DOHH2 (cell line): ENCODE data around the gene RNF150.
"Not testable (repeated sequence)": the region's sequence is repeated elsewhere in the genome, so short reads cannot be mapped to it uniquely, and the experiment has no call there.

Experiments
- H3F3A ChIP-seq: fragments of 200-600 bp; sonication (generic), shearing (Covaris generic); 2 replicates; pipeline ENCODE4 v1.6.0; 2016; ENCODE audit warnings: antibody characterized with exemption, mild to moderate bottlenecking; ENCODE audit not compliant: control insufficient read depth, insufficient read depth
- H3K27ac ChIP-seq: fragments of 200-600 bp; sonication (generic); 2 replicates; pipeline ENCODE4 v1.5.1; 2014; ENCODE audit warnings: low read depth, mild to moderate bottlenecking, low read length, moderate library complexity
- H3K27me3 ChIP-seq: fragments of 200-600 bp; sonication (generic); 2 replicates; pipeline ENCODE4 v1.6.1; 2014; ENCODE audit warnings: mild to moderate bottlenecking, low read length, mixed read lengths; ENCODE audit not compliant: control insufficient read depth
- H3K36me3 ChIP-seq: fragments of 200-600 bp; sonication (generic); 2 replicates; pipeline ENCODE4 v1.6.1; 2014; ENCODE audit warnings: mild to moderate bottlenecking, low read length, moderate library complexity, mixed read lengths; ENCODE audit not compliant: control insufficient read depth
- H3K4me1 ChIP-seq: fragments of 200-600 bp; sonication (generic); 2 replicates; pipeline ENCODE4 v1.6.1; 2014; ENCODE audit warnings: mild to moderate bottlenecking, low read length, mixed read lengths; ENCODE audit not compliant: control insufficient read depth
- H3K4me2 ChIP-seq: fragments of 200-600 bp; sonication (generic); 2 replicates; pipeline ENCODE4 v1.6.0; 2014; ENCODE audit warnings: mild to moderate bottlenecking, low read length, moderate library complexity
- H3K4me3 ChIP-seq: fragments of 200-600 bp; sonication (generic); 2 replicates; pipeline ENCODE4 v1.5.1; 2014; ENCODE audit warnings: mild to moderate bottlenecking, low read length, mixed read lengths
- H3K79me2 ChIP-seq: fragments of 200-600 bp; sonication (generic); 2 replicates; pipeline ENCODE4 v1.6.1; 2014; ENCODE audit warnings: mild to moderate bottlenecking, low read length, mixed read lengths; ENCODE audit not compliant: control insufficient read depth
- H3K9me2 ChIP-seq: fragments of 200-600 bp; sonication (generic); replicated peaks from 2 replicates; pipeline ENCODE4 v1.6.1; 2014; ENCODE audit warnings: mild to moderate bottlenecking, low read length, mixed read lengths; ENCODE audit not compliant: control insufficient read depth
- H3K9me3 ChIP-seq: fragments of 200-600 bp; sonication (generic); 2 replicates; pipeline ENCODE4 v1.6.1; 2014; ENCODE audit warnings: antibody characterized with exemption, low read length, mixed read lengths; ENCODE audit not compliant: control insufficient read depth, insufficient read depth
- H4K20me1 ChIP-seq: fragments of 200-600 bp; sonication (generic); 2 replicates; pipeline ENCODE4 v1.6.0; 2014; ENCODE audit warnings: low read depth, mild to moderate bottlenecking, antibody characterized with exemption, low read length, moderate library complexity; ENCODE audit not compliant: control insufficient read depth, insufficient read depth
- EZH2phosphoT487 ChIP-seq: fragments of 200-600 bp; sonication (generic); IDR thresholded peaks from 2 replicates; pipeline ENCODE4 v1.6.1; 2017; ENCODE audit warnings: borderline replicate concordance, mild to moderate bottlenecking, antibody characterized with exemption, low read length, moderate library complexity, mixed read lengths
- TF ChIP-seq, protein P1 (sequence below): fragments of 200-600 bp; sonication (generic); IDR thresholded peaks from one replicate; pipeline ENCODE4 v1.5.1; 2014; ENCODE audit warnings: antibody characterized with exemption, mild to moderate bottlenecking, low read depth, low read length; ENCODE audit not compliant: poor library complexity, severe bottlenecking

RNF150 gene

DNA sequence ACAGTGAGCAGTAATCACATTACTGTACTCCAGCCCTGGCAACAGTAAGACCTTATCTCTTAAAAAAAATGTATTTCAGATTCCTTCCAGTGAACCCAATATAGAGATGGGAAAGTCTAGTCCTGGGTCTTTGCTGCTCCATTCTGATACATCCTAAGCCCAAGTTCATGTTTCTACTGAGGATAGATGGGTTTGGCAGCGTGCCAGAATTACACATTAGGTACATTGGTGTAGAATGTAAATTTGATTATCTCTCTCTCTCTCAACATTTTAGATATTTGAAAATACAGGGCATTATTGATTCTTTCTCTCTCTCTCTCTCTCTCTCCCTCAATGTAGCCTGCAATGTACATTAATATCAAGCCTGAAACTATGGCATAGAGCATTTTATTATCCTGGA lies 43.9 kb upstream of the RNF150 start:
- Histone ChIP-seq H3K9me3 (no peaks in the 10 kb centered on the region), H3K4me1 (no peaks in the 10 kb centered on the region), H3K4me3 (no peak overlapping the region), H3K9me2 (no peaks in the 10 kb centered on the region), H3K27me3 (no peaks in the 10 kb centered on the region), H3K27ac (no peak overlapping the region), H3F3A (no peaks in the 10 kb centered on the region), H3K36me3 (no peaks in the 10 kb centered on the region), H4K20me1 (no peaks in the 10 kb centered on the region), H3K79me2 (no peaks in the 10 kb centered on the region), H3K4me2 (no peak overlapping the region)
- TF ChIP-seq EZH2phosphoT487 = no peak
- TF ChIP-seq, protein P1, sequence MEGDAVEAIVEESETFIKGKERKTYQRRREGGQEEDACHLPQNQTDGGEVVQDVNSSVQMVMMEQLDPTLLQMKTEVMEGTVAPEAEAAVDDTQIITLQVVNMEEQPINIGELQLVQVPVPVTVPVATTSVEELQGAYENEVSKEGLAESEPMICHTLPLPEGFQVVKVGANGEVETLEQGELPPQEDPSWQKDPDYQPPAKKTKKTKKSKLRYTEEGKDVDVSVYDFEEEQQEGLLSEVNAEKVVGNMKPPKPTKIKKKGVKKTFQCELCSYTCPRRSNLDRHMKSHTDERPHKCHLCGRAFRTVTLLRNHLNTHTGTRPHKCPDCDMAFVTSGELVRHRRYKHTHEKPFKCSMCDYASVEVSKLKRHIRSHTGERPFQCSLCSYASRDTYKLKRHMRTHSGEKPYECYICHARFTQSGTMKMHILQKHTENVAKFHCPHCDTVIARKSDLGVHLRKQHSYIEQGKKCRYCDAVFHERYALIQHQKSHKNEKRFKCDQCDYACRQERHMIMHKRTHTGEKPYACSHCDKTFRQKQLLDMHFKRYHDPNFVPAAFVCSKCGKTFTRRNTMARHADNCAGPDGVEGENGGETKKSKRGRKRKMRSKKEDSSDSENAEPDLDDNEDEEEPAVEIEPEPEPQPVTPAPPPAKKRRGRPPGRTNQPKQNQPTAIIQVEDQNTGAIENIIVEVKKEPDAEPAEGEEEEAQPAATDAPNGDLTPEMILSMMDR = no peak

DNA sequence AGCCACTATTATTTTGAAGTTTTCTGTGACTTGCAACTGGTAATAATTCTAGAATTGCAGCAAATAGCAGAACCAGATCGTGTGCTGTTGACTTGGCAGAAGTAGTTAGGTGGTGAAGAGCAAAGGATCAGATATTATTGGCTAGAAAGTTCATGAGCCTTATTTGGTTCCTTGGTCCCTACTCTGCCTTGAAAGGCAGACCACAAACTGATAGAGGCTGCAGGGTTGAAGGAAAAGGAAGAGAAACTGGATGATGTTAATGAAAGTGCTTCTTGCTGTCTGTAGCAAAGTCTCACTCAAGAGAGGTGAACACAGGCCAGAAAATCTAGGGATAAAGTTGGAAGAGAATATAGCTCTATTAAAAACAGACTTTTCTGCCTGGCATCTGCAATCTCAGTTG lies 41.2 kb upstream of the RNF150 start:
- H3K79me2 ChIP-seq = no peaks in the 10 kb centered on the region
- H3K36me3 ChIP-seq = no peaks in the 10 kb centered on the region
- no peak overlapping the region for H3K27ac ChIP-seq
- no peaks in the 10 kb centered on the region for H3K9me3 ChIP-seq
- no peaks in the 10 kb centered on the region for H3F3A ChIP-seq
- no peaks in the 10 kb centered on the region for H3K27me3 ChIP-seq
- no peak overlapping the region for H3K4me2 ChIP-seq
- no peaks in the 10 kb centered on the region for H3K4me1 ChIP-seq
- H4K20me1 ChIP-seq = no peaks in the 10 kb centered on the region
- no peaks in the 10 kb centered on the region for H3K9me2 ChIP-seq
- TF ChIP-seq, protein P1 = no peak
- TF ChIP-seq EZH2phosphoT487 = no peak
- no peak overlapping the region for H3K4me3 ChIP-seq

DNA sequence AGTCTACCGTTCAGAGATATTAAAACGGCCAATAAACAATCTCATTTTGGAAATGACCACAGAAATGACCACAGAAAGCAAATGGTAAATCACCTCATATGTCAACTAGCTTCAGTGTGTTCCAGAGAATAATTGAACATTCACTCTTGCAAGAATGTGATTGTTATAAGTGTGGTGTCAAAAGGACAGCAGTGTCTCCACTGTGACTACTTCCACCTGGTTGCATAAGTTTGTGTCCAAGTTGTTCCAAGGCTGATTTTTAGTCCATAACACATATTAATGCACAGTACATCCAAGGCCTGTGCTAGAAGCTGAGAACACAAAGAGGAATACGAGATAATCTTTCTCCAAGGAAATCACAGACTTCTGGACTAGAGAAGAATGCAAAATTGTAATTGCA lies 37.4 kb upstream of the RNF150 start:
- Histone ChIP-seq H3K79me2 (no peaks in the 10 kb centered on the region), H3K9me2 (no peaks in the 10 kb centered on the region), H4K20me1 (no peaks in the 10 kb centered on the region), H3K27ac (no peak overlapping the region), H3K4me3 (no peak overlapping the region), H3K36me3 (no peaks in the 10 kb centered on the region), H3K9me3 (no peaks in the 10 kb centered on the region), H3F3A (no peaks in the 10 kb centered on the region), H3K4me2 (no peak overlapping the region), H3K27me3 (no peaks in the 10 kb centered on the region), H3K4me1 (no peaks in the 10 kb centered on the region)
- TF ChIP-seq, protein P1 = no peak
- no peak for TF ChIP-seq EZH2phosphoT487

DNA sequence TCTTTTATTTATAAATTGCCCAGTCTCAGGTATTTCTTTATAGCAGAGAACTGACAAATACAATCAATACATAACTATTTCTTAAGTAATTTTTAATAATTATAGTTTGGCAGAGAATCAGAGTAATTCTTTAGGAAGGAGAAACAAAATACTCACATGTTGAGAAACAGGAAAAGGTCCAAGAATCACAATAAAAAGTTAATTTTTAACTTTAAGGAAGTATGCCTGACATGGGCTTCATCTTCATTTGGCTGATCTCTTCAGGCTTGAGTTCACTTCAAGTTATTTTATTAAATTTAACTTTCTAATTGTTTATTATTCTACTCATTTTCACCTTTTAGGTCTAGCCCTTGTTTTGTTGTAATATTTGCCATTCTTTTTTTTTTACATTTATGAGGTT lies 36.1 kb upstream of the RNF150 start:
- H3K4me3 ChIP-seq = no peak overlapping the region
- TF ChIP-seq EZH2phosphoT487 = no peak
- TF ChIP-seq, protein P1 = no peak

DNA sequence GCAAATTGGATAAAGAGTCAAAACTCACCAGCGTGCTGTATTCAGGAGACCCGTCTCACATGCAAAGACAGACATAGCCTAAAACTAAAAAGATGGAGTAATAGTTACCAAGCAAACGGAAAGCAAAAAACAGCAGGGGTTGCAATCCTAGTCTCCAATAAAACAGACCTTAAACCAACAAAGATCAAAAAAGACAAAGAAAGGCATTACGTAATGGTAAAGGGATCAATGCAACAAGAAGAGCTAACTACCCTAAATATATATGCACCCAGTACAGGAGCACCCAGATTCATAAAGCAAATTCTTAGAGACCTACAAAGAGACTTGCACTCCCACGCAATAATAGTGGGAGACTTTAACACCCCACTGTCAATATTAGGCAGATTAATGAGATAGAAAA lies 31.7 kb upstream of the RNF150 start:
- H3K79me2 ChIP-seq, H3K36me3 ChIP-seq, H3K4me2 ChIP-seq, H3K4me1 ChIP-seq, H3K9me2 ChIP-seq, H3K27me3 ChIP-seq, H3K9me3 ChIP-seq, H3K27ac ChIP-seq, H3F3A ChIP-seq, H4K20me1 ChIP-seq, H3K4me3 ChIP-seq: not testable (repeated sequence)

More for the DNA sequence above, 36.1 kb upstream of the RNF150 start:
- Histone ChIP-seq H3K79me2 (no peaks in the 10 kb centered on the region), H3K4me2 (no peak overlapping the region), H3F3A (no peaks in the 10 kb centered on the region), H3K36me3 (no peaks in the 10 kb centered on the region), H4K20me1 (no peaks in the 10 kb centered on the region), H3K27ac (no peak overlapping the region), H3K9me2 (no peaks in the 10 kb centered on the region), H3K4me1 (no peaks in the 10 kb centered on the region), H3K27me3 (no peaks in the 10 kb centered on the region), H3K9me3 (no peaks in the 10 kb centered on the region)
